Activated CD4-positive, alpha-beta T cell treated with anti-CD3 and anti-CD28 coated beads for 36 hours (primary cell): ENCODE measurements around the gene RALA. TPM values are rescaled to one million over a fixed set of nuclear protein-coding genes. Genes with fewer than 3 reads are reported as not detected.
"Not testable (repeated sequence)": the region's sequence is repeated elsewhere in the genome, so short reads cannot be mapped to it uniquely, and the experiment has no call there.

Experiments used
- ATAC-seq: fragments of 200-7000 bp; cut with Tn5 transposase; one replicate; pipeline ENCODE4 v1.10.0; 2021; ENCODE audit warnings: mild to moderate bottlenecking, moderate library complexity
- CTCF ChIA-PET: fragments of 350-600 bp; sonication (Branson Sonifier 250); formaldehyde crosslinking; loops from one replicate; lab custom pipeline; 2021; ENCODE audit warnings: antibody characterized with exemption; lab: Charles Lee
- POLR2A ChIA-PET: fragments of 350-600 bp; sonication (Branson Sonifier 250); formaldehyde crosslinking; loops from one replicate; lab custom pipeline; 2021; ENCODE audit warnings: antibody characterized with exemption, inconsistent platforms; lab: Charles Lee
- DNase-seq: peaks from one replicate; pipeline ENCODE4 v3.0.0-alpha.2; 2020
- H3K27ac Mint-ChIP-seq: one replicate; pipeline ENCODE4 v1.8.0; 2021; ENCODE audit warnings: mixed read lengths
- H3K27me3 Mint-ChIP-seq: one replicate; pipeline ENCODE4 v1.8.0; 2021; ENCODE audit warnings: mixed read lengths
- H3K36me3 Mint-ChIP-seq: one replicate; pipeline ENCODE4 v1.8.0; 2021; ENCODE audit warnings: low read depth, mixed read lengths
- H3K4me1 Mint-ChIP-seq: one replicate; pipeline ENCODE4 v1.8.0; 2021; ENCODE audit warnings: mixed read lengths
- H3K4me3 Mint-ChIP-seq: one replicate; pipeline ENCODE4 v1.8.0; 2021; ENCODE audit warnings: mild to moderate bottlenecking, moderate library complexity, mixed read lengths
- H3K9me3 Mint-ChIP-seq: one replicate; pipeline ENCODE4 v1.8.0; 2021; ENCODE audit warnings: low read depth, mixed read lengths
- intact Hi-C, 2 experiments: fragments of 100-400 bp; cut with DNase I in 1 of 2; cut with micrococcal nuclease in 1 of 2; formaldehyde crosslinking; loops; one replicate each; pipeline versions ENCODE4 v1.14.2 to v1.15.1; 2022 to 2024; cut with DNase I, micrococcal nuclease
- total RNA-seq, 2 experiments: library from RNA; stranded (reverse); gene quantifications; one replicate each; pipeline ENCODE4 v1.2.3, GENCODE V29; 2021

RALA gene
- total RNA-seq, 2 experiments from 2014 or later = 30.7 to 33.7 TPM

DNA sequence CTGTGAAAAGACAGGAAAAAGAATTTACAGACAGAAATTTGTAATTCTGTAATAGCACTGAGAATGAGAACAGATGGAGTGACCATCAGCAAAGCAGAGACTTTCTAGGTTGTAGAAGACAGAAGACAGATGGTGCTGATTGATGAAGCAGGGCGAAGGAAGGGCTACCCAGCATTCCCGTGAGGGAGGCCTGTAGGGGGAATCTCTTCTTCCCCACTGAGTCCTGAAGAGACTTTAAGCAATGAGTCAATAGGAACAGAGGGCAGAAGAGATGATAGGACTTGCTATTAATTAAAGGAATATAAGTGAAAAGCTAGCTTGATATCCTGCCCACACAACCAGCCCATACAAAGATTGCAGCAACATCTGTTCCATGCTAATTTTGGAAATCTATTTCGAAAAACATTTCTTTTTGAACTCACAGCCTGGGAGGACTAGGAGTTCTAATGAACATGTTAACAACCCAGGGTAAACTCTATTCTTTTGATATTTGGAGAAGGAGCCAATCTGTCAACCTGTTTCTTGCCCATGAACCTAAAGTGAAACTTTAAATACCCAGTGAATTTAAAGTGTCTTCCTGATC is 44.1 kb downstream of the RALA start:
- no peaks in the 10 kb centered on the region for H3K27me3 Mint-ChIP-seq
- no peak for ATAC-seq
- H3K4me3 Mint-ChIP-seq = no peak overlapping the region
- ChIA-PET CTCF (interaction anchor here (1.0 kb wide), 1 partner anchor 20 kb away, joined by 3 read pairs; no protein-coding TSS in a partner anchor), POLR2A (no interaction called here)
- peaks cover 8% of the 10 kb centered on the region for H3K9me3 Mint-ChIP-seq
- intact Hi-C loops = no loop called here
- H3K27ac Mint-ChIP-seq = no peak overlapping the region
- peaks cover 30% of the 10 kb centered on the region for H3K4me1 Mint-ChIP-seq
- H3K36me3 Mint-ChIP-seq = peaks cover 22% of the 10 kb centered on the region
- no peak for DNase-seq

DNA sequence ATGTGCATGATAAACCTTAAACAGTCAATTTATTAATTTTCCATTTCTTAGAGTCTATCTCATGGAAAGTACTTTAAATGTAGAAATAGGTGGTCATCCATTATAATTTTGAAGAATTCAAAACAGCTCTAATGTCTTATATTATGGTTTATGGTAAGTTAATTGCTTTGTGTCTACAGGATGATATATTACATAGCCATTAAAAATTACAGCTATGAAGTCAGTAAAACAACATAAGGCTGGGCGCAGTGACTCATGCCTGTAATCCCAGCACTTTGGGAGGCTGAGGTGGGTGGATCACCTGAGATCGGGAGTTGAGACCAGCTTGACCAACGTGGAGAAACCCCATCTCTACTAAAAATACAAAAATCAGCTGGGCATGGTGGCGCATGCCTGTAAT is 44.9 kb downstream of the RALA start:
- POLR2A ChIA-PET, H3K4me3 Mint-ChIP-seq, ATAC-seq, H3K27me3 Mint-ChIP-seq, intact Hi-C loops, DNase-seq, H3K9me3 Mint-ChIP-seq, H3K27ac Mint-ChIP-seq, CTCF ChIA-PET: not testable (repeated sequence)
- Mint-ChIP-seq H3K36me3 (peaks cover 15% of the 10 kb centered on the region), H3K4me1 (peaks cover 23% of the 10 kb centered on the region)

DNA sequence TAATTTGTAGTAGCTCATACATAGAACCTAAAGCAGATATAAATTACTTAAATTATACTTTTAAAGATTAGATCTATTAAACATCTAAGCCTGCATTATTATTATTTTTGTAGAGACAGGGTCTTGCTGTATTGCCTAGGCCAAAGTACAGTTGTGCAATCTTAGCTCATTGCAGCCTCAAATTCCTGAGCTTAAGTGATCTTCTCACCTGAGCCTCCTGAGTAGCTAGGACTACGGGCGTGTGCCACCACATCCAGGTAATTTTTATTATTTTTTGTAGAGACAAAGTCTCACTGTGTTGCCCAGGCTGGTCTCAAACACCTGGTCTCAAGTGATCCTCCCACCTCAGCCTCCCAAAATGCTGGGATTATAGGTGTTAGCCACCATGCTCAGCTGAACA is 46.7 kb downstream of the RALA start:
- H3K4me1 Mint-ChIP-seq = peaks cover 17% of the 10 kb centered on the region
- H3K36me3 Mint-ChIP-seq = peaks cover 7% of the 10 kb centered on the region
- no peak overlapping the region for H3K27ac Mint-ChIP-seq
- intact Hi-C loops = no loop called here
- no peaks in the 10 kb centered on the region for H3K9me3 Mint-ChIP-seq
- ATAC-seq (no peak), DNase-seq (no peak)
- H3K27me3 Mint-ChIP-seq = no peaks in the 10 kb centered on the region
- ChIA-PET CTCF (interaction anchor here (0.6 to 1.6 kb wide), 5 partner anchors 10 to 90 kb away, joined by 3 to 5 read pairs (median 4); no protein-coding TSS in a partner anchor), POLR2A (no interaction called here)
- H3K4me3 Mint-ChIP-seq = no peak overlapping the region

DNA sequence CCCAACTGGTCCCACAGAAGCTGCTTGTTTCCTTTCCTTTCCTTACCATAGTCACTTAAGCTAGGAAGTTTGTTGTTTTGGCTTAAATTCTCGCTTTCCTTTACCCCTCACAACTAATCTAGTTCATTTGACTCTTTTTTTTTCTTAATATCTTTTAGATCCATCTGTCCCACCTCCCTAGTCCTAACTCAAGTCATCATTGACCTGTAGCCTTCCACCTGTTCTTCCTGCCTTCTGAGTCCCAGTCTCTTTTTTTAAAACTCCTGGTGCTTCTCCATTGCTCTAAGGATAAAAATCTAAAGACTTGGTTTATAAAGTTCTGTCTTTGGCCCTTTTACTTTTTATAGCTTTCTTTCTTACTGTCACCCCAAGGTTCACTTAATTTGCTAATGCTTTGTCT is 47.6 kb downstream of the RALA start:
- POLR2A ChIA-PET = no interaction called here
- CTCF ChIA-PET = interaction anchor here (1.1 to 1.3 kb wide), 4 partner anchors 16 to 91 kb away, joined by 3 to 6 read pairs (median 3); no protein-coding TSS in a partner anchor
- peaks cover 10% of the 10 kb centered on the region for H3K36me3 Mint-ChIP-seq
- no peaks in the 10 kb centered on the region for H3K9me3 Mint-ChIP-seq
- ATAC-seq (no peak), DNase-seq (no peak)
- H3K4me3 Mint-ChIP-seq = no peak overlapping the region
- intact Hi-C loops = no loop called here
- H3K27ac Mint-ChIP-seq = no peak overlapping the region
- peaks cover 16% of the 10 kb centered on the region for H3K4me1 Mint-ChIP-seq
- no peaks in the 10 kb centered on the region for H3K27me3 Mint-ChIP-seq

DNA sequence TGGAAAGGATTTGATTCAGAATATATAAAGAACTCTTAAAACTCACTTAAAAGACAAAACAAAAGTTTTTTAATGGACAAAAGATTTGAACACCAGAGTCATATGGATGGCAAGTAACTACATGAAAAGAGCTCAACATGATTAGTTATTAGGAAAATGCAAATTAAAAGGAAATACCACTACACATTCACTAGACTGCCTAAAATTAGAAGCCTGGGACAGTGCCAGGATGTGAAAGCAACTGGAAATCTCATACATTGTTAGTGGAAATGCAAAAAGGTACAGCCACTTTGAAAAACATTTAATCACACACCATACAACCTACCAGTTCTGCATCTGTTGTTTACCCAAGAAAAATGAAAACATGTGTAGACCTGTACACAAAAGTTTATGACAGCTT is 48.8 kb downstream of the RALA start:
- CTCF ChIA-PET = interaction anchor here (1.3 kb wide), 1 partner anchor 14 kb away, joined by 3 read pairs; no protein-coding TSS in a partner anchor
- H3K9me3 Mint-ChIP-seq = no peaks in the 10 kb centered on the region
- H3K4me3 Mint-ChIP-seq = no peak overlapping the region
- POLR2A ChIA-PET = no interaction called here
- ATAC-seq (no peak), DNase-seq (no peak)
- intact Hi-C loops = no loop called here
- peaks cover 13% of the 10 kb centered on the region for H3K4me1 Mint-ChIP-seq
- H3K27me3 Mint-ChIP-seq = no peaks in the 10 kb centered on the region
- peaks cover 18% of the 10 kb centered on the region for H3K36me3 Mint-ChIP-seq
- H3K27ac Mint-ChIP-seq = no peak overlapping the region

DNA sequence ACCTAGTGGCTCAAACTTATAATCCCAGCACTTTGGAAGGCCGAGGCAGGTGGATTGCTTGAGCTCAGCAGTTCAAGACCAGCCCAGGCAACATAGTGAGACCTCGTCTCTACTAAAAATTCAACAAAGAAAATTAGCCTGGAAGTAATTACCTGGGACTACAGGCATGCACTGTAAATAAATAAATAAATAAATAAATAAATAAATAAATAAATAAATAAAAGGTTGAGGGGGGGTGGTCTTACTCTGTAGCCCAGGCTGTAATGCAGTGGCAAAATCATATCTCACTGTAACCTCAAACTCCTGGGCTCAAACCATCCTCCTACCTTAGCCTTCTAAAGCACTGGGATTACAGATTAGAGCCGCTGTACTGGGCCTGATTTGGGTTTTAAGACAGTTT is 50.5 kb downstream of the RALA start:
- Mint-ChIP-seq H3K27me3 (no peaks in the 10 kb centered on the region), H3K9me3 (no peaks in the 10 kb centered on the region), H3K4me3 (no peak overlapping the region), H3K27ac (no peak overlapping the region), H3K4me1 (peaks cover 11% of the 10 kb centered on the region), H3K36me3 (peaks cover 21% of the 10 kb centered on the region)
- ATAC-seq (no peak), DNase-seq (no peak)
- ChIA-PET POLR2A (no interaction called here), CTCF (no interaction called here)
- intact Hi-C loops = no loop called here

DNA sequence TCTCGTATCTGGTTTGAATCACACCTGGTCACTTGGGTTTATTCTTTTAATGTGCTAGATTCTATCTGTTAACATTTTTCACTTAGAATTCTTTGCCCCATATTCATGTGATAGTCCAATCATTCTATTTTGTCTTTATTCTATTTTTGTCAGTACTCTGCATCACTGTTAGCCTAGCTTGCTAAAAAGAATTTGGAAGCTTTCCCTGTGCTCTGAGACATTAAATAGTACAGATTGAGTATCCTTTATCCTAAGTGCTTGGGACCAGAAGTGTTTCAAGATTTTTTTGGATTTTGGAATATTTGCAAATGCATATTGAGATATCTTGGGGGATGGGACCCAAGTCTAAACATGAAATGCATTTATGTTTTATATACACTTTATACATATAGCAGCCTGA is 51.0 kb downstream of the RALA start:
- Mint-ChIP-seq H3K27me3 (no peaks in the 10 kb centered on the region), H3K4me1 (peaks cover 11% of the 10 kb centered on the region), H3K27ac (no peak overlapping the region), H3K4me3 (no peak overlapping the region), H3K36me3 (peaks cover 19% of the 10 kb centered on the region), H3K9me3 (no peaks in the 10 kb centered on the region)
- ATAC-seq (no peak), DNase-seq (no peak)
- ChIA-PET POLR2A (no interaction called here), CTCF (no interaction called here)
- intact Hi-C loops = no loop called here

DNA sequence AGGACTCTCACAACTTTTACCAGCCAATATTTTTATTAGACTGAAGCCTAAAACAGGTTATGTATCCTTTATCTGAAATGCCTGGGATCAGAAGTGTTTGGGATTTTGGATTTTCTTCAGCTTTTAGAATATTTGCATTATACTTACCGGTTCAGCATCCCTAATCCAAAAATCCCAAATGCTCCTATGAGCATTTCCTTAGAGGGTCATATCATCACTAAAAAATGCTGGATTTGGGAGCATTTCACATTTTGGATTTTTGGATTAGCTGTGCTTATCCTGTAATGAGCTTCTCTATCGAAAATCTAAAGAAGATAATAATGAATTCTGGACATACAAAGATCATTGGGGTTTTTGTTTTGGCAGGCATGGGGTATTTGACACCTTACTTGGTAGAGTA is 53.0 kb downstream of the RALA start:
- ATAC-seq = no peak
- ChIA-PET POLR2A (no interaction called here), CTCF (no interaction called here)
- Mint-ChIP-seq H3K4me3 (no peak overlapping the region), H3K36me3 (peaks cover 24% of the 10 kb centered on the region), H3K4me1 (peaks cover 13% of the 10 kb centered on the region), H3K27me3 (no peaks in the 10 kb centered on the region), H3K9me3 (no peaks in the 10 kb centered on the region), H3K27ac (no peak overlapping the region)
- DNase-seq = no peak
- intact Hi-C loops = no loop called here

DNA sequence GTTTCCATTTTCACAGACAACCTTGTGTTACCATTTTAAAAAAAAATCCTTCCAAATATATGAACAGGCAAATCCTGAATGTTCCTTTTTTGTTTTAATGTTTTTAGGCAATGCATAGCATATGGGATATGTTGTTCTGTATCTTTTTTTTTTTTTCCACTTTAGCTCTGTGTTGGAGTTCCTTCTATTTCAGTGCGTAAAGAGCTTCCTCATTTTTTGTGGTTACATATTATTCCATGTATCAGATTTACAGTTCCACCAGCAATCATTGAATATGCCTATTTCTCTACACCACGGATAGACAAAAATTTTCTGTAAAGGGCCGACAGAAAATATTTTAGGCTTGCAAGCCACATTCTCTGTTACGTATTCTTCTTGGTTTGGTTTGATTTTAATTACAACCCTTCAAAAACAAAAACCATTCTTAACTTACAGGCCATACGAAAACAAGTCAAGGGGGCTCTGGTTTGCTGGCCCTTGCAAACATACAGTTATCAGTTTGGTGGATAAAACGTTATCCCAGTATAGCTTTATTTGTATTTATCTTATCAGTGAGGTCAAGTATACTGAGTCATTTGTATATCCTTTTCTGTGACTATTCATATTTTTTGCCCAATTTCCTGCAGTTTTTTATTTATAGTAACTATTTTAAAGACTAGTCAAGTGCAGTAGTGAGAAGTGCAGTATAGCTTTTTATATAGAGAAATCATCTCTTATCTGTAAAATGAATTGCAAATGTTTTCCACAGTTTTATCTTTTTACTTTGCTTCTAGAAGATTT is 55.7 kb downstream of the RALA start:
- no peaks in the 10 kb centered on the region for H3K27me3 Mint-ChIP-seq
- peaks cover 31% of the 10 kb centered on the region for H3K4me1 Mint-ChIP-seq
- H3K27ac Mint-ChIP-seq = no peak overlapping the region
- ATAC-seq (no peak), DNase-seq (no peak)
- CTCF ChIA-PET = interaction anchor here (0.6 to 0.8 kb wide), 2 partner anchors 16 to 99 kb away, joined by 3 to 5 read pairs; no protein-coding TSS in a partner anchor
- no peak overlapping the region for H3K4me3 Mint-ChIP-seq
- no peaks in the 10 kb centered on the region for H3K9me3 Mint-ChIP-seq
- peaks cover 27% of the 10 kb centered on the region for H3K36me3 Mint-ChIP-seq
- POLR2A ChIA-PET = no interaction called here
- intact Hi-C loops = no loop called here

DNA sequence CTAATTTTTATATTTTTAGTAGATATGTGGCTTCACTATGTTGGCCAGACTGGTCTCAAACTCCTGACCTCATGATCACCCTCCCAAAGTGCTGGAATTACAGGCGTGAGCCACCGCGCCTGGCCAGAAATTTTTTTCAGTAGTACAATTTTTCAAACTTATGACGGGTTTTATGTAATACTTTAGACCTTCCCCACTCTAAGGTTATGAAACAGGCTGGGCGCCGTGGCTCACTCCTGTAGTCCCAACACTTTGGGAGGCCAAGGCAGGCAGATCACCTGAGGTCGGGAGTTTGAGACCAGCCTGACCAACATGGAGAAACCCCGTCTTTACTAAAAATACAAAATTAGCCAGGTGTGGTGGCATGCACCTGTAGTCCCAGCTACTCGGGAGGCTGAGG is 56.5 kb downstream of the RALA start:
- H3K27me3 Mint-ChIP-seq, intact Hi-C loops, H3K9me3 Mint-ChIP-seq, POLR2A ChIA-PET, H3K4me3 Mint-ChIP-seq, H3K27ac Mint-ChIP-seq, ATAC-seq, DNase-seq: not testable (repeated sequence)
- CTCF ChIA-PET = interaction anchor here (0.8 kb wide), 1 partner anchor 99 kb away, joined by 5 read pairs; no protein-coding TSS in a partner anchor
- peaks cover 29% of the 10 kb centered on the region for H3K4me1 Mint-ChIP-seq
- peaks cover 27% of the 10 kb centered on the region for H3K36me3 Mint-ChIP-seq

DNA sequence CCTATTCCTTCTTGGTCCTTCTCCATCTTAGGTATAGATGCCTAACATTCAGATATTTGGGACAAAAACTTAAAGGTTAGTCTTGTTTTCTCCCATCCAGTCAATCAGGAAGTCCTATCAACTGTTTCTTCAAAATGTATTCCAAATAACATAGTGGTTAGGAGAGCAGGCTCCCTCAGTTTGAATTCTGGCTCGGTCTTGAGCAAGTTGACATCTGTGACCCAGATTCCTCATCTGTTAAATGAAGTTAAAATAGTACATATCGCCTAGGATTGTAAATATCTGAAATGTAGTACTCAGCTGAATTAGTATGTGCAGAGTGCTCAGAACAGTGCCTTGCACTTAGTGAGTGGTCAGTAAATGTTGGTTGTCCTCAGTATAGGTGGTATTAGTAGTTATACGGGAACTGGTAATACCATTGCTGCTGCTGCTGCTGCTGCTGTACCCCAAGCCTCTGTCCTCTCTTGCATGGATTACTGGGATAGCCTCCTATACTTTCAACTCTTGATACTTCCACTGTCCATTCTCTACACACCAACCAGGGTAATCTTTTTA is 58.6 kb downstream of the RALA start:
- H3K27me3 Mint-ChIP-seq = no peaks in the 10 kb centered on the region
- peak overlapping the region; percentile 55 for H3K27ac Mint-ChIP-seq
- peaks cover 12% of the 10 kb centered on the region for H3K36me3 Mint-ChIP-seq
- DNase-seq = no peak
- no peaks in the 10 kb centered on the region for H3K9me3 Mint-ChIP-seq
- POLR2A ChIA-PET = no interaction called here
- intact Hi-C loops = no loop called here
- CTCF ChIA-PET = interaction anchor here (0.6 to 1.3 kb wide), 2 partner anchors 55 to 102 kb away, joined by 3 to 4 read pairs; no protein-coding TSS in a partner anchor
- H3K4me1 Mint-ChIP-seq = peaks cover 47% of the 10 kb centered on the region
- H3K4me3 Mint-ChIP-seq = no peak overlapping the region
- no peak for ATAC-seq
